ENCODE measurements around the gene ADGRB2.
A peak's percentile ranks its signal among the peaks of the same experiment; 100 is the strongest.

ADGRB2 gene

DNA sequence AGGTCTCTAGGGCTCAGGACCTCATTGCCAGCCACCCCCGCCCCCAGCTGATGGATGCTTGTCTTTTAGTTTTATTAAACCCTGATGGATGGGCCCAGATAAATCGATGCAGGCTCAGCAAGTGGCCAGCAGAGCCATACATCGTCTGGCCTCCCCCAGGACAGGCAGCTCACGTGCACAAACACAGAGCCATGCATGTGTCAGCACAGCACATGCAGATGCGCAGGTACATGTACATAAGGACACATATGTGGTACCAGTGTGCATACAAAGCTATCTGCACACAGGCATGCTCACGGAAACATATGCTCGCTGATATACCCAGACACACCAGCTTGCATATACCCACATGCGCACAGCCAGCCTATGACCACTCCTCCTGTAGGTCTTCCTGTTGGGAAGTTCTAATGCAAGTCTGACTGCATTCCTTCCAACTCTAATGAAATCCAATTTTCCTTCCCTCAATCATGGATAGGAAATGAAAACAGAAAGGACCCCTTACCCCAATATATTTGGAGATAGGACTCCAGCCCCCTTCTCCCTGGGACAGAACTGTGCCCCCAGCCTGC is 61.2 kb downstream of the ADGRB2 start:
- DNase-seq (ENCODE audit: low read depth): no peak

DNA sequence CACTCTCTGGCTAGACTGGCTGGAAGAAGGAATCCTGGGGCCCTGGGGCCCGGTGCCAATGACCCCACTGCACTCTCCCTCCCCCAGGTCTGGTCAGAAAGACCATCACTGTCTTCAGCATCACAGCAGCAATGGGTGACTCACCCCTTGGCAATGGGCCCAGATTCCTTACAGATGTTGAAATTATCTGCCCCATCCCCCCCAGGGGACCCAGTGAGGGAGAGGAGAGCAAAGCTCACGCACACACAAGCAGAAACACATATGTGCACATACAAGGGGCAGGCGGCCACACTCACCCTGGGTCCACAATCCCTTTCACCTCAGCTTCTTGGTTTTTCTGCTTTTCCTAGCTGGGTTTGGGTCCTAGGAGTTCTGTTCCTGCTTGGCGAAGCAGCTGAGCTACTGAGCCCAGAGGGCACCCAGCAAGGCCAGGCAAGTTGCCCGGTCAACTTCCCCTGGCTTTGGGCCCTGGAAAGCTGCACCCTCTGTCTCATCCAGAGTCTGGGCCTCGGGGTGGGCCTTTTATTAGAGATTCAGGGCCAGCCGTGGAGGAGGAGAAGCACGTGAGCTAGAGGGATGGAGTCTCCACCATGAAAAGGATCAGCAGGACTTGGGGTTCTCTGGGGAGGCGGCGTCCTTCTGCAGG is 62.9 kb downstream of the ADGRB2 start:
- peak; percentile 25 for DNase-seq (ENCODE audit: low read depth)

GRCh38 chr1:31700468-31701090 is 63.6 kb downstream of the ADGRB2 start:
- no peak for DNase-seq (ENCODE audit: low read depth)

DNA sequence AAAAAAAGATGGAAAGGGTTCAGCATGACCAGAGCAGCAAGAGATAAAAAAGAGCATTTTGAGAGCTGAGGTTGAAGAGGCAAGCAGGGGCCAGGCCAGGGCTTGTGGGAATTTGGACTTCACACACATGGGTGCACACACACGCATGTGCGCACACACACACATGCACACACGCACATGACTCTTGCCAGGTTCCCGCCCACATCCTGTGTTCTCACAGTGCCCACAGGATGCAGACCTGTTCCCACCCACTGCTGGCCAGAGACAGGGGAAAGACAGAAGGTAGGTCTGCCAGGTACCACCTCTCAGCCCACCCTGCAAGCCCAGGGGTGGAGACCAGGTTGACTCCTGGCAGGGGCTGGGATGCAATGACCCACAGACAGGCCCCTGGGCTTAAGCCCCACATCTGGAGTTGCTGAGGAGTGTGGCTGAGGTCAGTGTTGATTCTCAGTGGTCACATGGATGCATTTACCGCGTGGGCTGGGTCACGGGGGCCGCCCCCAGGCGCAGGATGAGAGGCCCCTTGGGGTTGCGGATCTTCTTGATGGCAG is 64.7 kb downstream of the ADGRB2 start:
- DNase-seq (ENCODE audit: low read depth): no peak

DNA sequence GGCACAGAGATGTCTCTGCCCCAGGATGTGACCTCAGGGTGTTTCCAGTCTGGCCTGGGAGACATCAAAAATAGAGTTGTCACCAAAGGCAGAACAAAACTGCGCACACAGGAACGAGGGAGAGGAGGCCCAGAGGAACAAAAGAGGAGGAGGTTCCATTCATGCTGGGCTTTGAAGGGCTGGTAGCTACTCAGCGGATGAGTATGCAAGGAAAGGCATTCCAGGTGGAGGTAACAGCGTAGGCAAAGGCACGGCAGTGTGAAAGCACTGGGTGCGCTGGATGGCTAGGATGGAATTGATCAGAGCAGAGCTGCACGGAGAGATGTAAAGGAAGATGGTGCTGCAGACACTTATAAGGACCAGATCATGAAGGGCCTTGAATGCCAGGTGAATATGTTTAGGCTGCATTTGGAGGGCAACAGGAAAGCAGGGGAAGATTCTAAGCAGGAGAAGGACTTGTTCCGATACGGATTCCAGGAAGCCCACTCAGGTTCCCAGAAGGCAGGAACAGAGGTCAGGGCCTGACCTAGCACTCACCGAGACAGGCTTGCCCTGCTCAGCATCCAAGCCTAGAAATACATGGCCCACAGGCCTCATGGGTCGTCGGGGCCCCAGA is 66.7 kb downstream of the ADGRB2 start:
- no peak for DNase-seq (ENCODE audit: low read depth)

GRCh38 chr1:31696242-31696641 is 67.9 kb downstream of the ADGRB2 start:
- no peak for DNase-seq (ENCODE audit: low read depth)

DNA sequence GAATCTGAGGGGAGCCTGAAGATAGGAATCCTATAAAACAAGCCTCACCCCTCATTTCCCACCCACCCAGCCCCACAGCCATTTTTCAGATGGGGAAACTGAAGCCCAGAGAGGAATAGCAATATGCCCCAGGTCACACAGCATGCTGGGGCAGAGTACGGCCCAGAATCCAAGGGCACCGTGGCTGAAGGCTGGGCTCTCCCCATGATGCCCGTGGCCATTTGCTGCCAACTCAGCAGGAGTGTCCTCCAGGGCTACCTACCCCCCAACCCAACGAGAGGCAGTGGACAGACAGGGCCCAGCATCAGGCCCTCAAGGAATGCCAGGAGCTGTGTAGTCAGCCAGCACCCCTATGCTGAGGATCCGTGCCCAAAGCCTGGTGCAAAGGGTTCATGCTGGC is 68.8 kb downstream of the ADGRB2 start:
- DNase-seq (ENCODE audit: low read depth): no peak

DNA sequence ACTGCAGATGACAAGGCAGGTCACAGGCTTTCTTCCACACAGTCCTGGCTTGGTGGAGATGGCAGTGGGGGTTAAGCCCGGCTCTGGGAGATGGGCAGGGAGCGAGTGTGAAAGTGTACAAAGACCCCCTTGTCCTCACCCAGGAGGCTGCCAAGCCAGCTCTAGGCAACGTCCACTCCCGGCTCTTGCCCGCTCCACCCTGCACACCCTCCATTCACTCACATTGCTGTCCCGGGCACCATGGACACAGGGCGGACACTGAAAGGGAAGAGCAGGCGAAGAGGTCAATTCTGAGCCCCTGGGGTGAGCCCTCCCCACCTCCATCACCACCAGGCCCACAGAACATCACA is 69.2 kb downstream of the ADGRB2 start:
- no peak for DNase-seq (ENCODE audit: low read depth)

DNA sequence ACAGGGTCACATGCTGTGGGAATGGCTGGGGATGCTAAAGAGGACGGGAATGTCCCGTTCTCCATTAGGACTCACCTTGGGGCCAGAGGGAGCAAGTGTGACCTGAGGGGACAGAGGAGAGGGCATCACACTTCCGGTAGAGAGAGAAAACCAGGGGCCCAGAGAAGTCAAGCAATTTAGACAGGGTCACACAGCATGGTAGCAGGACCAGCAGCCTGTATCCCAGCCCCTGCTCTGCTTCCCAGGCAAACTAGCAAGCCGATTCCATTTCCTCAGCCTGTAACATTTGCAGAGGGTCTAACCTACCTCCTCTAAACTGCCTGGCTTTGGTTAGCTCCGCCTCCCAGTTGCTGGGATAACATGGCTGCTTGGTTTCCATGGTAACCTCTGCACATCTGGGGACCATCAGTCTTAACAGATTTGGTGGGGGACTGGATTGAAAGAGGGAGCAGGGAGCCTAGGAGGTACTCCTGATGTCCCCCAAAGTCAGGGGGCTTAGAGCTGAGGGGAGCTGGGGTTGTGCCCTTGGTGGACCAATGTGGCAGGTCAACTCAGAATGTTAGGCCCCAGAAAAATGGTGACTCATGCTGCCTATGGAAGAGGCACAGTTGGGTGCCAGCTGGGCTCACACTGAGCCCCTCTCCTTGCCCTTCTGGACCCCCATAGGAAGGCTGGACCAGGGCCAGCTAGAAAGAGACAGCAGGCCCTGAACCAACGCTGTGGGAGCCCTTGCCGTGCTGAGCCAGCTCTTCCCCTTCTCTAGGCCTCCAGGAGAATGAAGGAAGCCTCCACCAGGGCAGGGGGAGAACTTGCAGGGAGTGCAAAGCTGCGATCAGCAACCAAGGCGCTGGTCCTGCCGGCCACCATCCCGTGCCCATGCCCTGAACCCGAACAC is 69.8 kb downstream of the ADGRB2 start:
- DNase-seq (ENCODE audit: low read depth): no peak

DNA sequence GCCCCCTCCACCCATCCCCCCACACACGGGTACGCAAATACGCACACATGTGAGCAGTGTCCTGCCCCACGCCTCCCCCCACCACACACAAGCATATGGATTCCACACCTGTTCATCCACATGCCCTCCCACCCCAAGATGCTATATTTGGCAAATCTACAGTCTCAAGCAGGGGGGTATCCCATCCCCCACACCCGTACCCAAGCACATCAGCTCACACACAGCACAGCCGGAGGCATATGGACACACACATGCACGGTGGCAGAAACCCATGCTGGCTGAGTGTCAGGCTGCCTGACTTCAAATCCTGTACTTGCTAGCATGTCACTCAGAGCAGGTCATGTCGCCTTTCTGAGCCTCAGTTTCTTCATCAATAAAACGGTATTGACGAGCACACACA is 70.9 kb downstream of the ADGRB2 start:
- no peak for DNase-seq (ENCODE audit: low read depth)

GRCh38 chr1:31691951-31692350 is 72.2 kb downstream of the ADGRB2 start:
- no peak for DNase-seq (ENCODE audit: low read depth)

DNA sequence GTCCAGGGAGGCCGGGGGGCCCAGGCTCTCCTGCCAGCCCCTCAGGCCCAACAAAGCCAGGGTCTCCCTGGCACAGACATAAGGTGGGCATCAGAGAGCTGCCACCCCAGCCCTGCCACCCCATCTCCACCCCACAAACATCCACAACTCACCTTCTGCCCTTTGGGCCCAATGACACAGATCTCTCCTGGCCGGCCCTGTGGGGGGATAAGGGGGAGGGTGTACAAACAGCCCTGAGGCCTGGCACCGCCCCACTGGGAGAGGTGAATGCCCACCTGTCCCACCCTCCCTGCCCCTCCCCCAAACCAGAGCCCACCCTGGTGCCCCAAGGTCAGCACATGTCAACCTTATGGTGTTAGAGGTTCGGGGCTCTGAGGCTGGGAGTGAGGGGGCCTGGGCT is 72.7 kb downstream of the ADGRB2 start:
- no peak for DNase-seq (ENCODE audit: low read depth)

DNA sequence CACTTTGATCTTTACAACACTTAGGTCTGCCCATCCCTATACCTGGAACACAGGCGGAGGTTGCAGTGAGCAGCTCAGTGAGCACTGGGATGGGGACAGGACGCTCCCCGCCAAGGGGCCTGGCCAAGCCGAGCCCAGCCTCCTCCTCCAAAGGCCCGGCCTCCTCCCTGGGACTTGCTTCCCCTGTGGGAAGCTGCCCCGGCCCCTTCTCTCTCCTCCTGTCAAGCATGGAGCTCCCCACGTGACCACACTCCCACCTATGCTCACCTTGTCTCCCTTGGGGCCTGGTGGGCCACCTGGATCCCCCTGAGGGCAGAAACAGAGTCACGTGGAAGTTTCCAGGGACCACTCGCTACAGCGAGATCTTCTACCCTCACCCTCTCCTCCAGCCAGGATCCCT is 73.2 kb downstream of the ADGRB2 start:
- DNase-seq (ENCODE audit: low read depth): no peak

DNA sequence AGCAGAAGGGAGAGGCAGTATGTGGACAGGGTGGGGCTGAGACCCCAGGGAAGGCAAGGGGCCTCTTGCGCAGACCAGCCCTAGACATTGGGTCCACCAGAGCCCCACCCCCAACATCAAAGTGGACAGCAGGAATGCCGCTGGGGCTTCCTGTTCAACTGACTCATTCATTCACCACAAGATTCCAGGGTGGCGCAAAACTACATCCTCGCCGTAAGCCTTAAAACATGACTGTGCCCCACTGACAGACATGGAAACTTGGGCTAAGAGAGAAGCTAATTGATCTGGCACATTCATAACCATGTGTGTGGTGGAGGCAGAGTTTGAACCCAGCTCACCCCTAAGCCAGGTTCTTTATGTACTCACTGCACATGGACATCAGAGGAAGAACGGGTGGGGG is 74.3 kb downstream of the ADGRB2 start:
- DNase-seq (ENCODE audit: low read depth): no peak

DNA sequence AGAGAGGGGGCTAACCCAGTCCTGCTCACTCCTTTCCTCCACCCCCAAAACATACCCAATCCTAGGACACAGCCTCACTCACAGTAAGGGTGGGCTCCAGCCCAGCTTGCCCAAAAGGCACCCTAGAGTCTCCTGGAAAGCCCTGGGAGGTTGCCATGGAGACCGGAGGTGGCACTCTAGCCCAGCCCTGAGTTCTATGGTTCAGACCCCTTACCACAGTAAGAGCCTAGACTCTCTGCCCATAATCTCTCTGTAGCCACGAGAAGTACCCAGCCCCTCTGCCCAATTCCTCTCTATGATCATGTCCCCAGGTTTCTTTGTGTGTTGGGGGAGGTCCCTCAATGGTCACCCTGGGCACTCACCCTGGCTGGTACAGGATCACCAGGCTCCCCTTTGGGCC is 74.8 kb downstream of the ADGRB2 start:
- no peak for DNase-seq (ENCODE audit: low read depth)

- DNase-seq (ENCODE audit: low read depth): no peak
Measured at GRCh38 chr1:31688233-31688918, 75.8 kb downstream of the ADGRB2 start.

GRCh38 chr1:31687601-31688000 is 76.5 kb downstream of the ADGRB2 start:
- DNase-seq (ENCODE audit: low read depth): no peak

GRCh38 chr1:31685795-31686194 is 78.3 kb downstream of the ADGRB2 start:
- DNase-seq (ENCODE audit: low read depth): no peak

DNA sequence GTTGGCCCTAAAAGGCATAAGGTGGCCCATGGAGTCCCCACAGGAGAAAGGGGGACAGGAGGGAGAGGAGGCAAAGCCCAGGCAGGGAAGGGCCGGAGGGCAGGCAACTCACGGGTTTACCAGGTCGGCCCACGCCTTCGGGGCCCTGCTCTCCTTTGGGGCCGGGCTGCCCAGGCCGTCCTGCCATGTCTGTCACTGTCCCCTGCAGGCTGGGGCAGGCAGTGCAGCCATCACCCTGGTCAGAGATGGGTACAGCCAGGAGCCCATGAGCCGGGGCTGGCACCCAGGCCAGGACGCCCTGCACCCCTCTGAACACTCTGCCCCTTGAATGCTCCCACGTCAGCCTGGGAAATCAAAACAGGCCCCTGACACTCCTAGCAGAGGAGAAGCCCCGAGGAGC is 80.1 kb downstream of the ADGRB2 start:
- no peak for DNase-seq (ENCODE audit: low read depth)

- no peak for DNase-seq (ENCODE audit: low read depth)
Measured at GRCh38 chr1:31681415-31681814, 82.7 kb downstream of the ADGRB2 start.

- DNase-seq (ENCODE audit: low read depth): no peak
Measured at GRCh38 chr1:31679676-31680230, 84.4 kb downstream of the ADGRB2 start.

Data from stimulated activated CD8-positive, alpha-beta memory T cell treated with anti-CD3 and anti-CD28 coated beads, Interleukin-4, amount 100 ng/mL, for 24 hours (primary cell).